ENCODE results near the gene PSG7. TPM values are rescaled to one million over a fixed set of nuclear protein-coding genes. Genes with fewer than 3 reads are reported as not detected.
"Not testable (repeated sequence)": the region's sequence is repeated elsewhere in the genome, so short reads cannot be mapped to it uniquely, and the experiment has no call there.

Gene PSG7
- total RNA-seq, 1 experiment from 2014 or later = not detected

GRCh38 chr19:42916931-42917330 is 20.1 kb downstream of the PSG7 start:
- not testable (repeated sequence) for DNase-seq (ENCODE audit: low spot score)

- DNase-seq (ENCODE audit: low spot score) = not testable (repeated sequence)
Observed at GRCh38 chr19:42913516-42913915, 23.5 kb downstream of the PSG7 start.

- DNase-seq (ENCODE audit: low spot score) = not testable (repeated sequence)
Observed at GRCh38 chr19:42912941-42913340, 24.1 kb downstream of the PSG7 start.

GRCh38 chr19:42911731-42912130 is 25.3 kb downstream of the PSG7 start:
- not testable (repeated sequence) for DNase-seq (ENCODE audit: low spot score)

DNA sequence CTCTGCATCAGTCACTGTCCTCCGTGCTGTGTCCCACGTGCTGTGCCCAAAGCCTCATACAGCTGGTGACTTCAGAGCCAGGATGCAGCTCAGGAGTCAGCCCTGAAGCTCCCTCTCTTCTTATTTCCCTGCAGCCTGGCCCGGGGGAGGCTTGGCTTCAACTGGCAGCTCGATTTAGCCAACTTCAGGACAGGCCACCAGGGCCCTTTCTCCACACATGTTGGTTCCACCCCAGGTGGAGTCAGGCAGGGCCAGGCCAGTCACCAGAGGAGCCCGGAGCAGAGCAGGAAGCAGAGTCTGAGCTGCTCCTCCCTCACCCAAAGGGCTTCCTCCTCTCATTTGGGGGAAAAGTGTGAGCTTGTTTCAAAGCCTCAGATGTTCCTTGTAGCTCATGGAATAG is 30.8 kb downstream of the PSG7 start:
- DNase-seq (ENCODE audit: low spot score) = not testable (repeated sequence)

DNA sequence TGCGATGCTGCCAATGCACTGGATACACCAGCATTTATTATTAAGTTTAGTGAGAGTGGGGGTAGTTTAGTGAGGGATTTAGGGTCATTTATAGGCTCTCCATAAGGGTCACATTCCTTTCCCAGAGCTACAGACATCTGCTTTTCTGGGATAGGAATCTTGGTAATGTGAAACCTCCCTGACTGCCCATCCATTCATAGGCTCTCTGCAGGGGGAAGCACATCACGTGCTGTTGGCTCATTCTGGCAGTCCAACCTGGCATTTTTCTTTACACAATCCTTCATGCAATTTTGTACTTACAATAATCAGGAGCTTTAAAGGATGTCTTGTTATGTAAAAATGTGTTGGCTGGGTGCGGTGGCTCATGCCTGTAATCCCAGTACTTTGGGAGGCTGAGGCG is 36.4 kb downstream of the PSG7 start:
- not testable (repeated sequence) for DNase-seq (ENCODE audit: low spot score)

- not testable (repeated sequence) for DNase-seq (ENCODE audit: low spot score)
Observed at GRCh38 chr19:42899674-42900073, 37.3 kb downstream of the PSG7 start.

DNA sequence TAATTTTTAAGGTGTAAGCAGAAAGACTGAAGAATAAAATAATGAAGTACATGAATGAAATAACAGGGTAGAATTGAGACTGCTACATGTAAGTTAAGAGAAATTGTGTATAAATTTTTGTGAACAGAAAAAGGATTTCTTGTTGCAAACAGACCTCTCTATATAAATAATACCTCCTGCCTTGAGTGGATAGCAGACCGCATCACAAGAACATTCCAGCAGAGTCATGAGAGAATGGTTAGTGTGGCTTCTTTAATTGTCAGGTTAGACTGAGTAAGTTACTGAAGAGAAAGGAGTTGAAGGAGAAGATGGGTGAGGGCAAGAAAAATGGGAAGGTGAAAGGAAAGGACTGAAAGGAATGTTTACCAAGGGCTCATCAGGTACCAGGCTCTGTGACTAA is 37.9 kb downstream of the PSG7 start:
- DNase-seq (ENCODE audit: low spot score) = not testable (repeated sequence)

DNA sequence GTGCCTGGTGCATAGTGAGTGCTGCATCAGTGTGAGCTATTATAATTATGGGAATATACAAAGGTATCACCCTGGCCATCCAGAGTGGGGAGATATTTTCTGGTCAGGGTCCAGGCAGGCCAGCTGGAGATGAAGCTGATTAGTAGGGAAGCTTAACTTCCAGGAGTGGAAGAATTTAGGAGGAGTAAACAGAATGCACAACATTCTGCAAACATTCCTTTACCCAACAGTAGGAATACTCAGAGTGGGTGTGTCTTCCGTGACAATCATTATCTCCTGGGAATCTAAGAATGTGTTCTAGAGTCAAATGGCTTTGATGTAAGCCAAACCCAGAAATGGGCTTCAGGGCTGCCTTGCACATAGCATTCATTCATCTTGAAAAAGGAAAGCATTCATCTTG is 38.4 kb downstream of the PSG7 start:
- DNase-seq (ENCODE audit: low spot score) = not testable (repeated sequence)

- not testable (repeated sequence) for DNase-seq (ENCODE audit: low spot score)
Observed at GRCh38 chr19:42897729-42898128, 39.3 kb downstream of the PSG7 start.

GRCh38 chr19:42890446-42890845 is 46.6 kb downstream of the PSG7 start:
- DNase-seq (ENCODE audit: low spot score) = not testable (repeated sequence)

- DNase-seq (ENCODE audit: low spot score) = not testable (repeated sequence)
Observed at GRCh38 chr19:42887876-42888445, 49.0 kb downstream of the PSG7 start.

DNA sequence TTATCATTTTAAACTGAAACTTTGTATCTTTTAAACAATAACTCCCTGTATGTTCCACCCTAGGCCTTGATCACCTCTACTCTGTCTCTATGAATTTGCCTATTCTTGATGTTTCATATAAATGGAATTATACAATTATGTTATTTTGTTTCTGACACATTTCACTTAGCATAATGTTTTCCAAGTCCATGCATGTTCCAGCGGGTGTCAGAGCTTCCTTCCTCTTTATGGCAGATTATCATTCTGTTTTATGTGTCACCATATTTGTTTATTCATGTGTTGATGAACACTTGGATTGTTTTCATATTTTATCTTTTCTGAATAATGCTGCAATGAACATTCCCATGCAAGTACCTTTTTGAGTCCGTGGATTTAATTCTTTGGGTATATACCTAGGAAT is 54.3 kb downstream of the PSG7 start:
- DNase-seq (ENCODE audit: low spot score) = not testable (repeated sequence)

- DNase-seq (ENCODE audit: low spot score) = not testable (repeated sequence)
Observed at GRCh38 chr19:42882010-42882409, 55.0 kb downstream of the PSG7 start.

- DNase-seq (ENCODE audit: low spot score) = peak; percentile 39
Observed at GRCh38 chr19:42881279-42881678, 55.7 kb downstream of the PSG7 start.

DNA sequence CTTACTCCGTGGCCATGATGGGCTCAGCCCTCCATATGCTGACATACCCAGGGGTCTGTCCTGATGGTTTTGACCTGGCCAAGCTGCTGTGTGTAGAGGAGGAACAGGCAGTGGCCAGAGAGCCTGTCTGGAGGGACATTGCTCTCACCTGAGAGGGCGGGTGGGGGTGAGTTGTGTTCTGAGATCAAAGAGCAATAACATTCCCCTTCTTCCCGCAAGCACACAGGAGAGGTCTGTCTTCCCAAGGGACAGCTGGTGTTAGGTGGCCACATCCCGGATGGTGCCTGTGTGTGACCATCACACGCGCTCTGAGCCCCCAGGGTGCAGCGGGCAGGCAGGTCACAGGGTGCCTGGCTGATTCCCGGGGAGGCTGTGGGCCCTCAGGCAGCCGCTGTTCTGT is 56.4 kb downstream of the PSG7 start:
- DNase-seq (ENCODE audit: low spot score) = not testable (repeated sequence)

DNA sequence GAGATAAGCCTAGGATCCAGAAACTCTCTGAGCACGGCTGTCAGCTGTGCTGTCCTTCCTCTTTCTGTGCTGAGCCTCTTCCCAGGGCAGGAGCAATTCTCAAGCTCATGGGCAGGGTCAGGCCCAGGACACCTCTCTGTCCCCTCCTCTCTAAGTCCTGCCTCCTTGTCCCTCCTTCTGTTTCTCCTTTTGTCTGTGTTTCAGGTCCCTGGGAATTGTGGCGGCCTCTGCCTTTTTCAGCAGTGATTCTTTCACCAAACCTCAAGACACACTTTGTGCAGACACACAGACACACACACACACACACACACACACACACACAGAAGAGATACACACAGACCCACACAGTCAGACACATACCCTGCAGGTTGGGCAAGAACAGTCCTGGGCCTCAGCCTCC is 57.4 kb downstream of the PSG7 start, which contains the start of gene PSG1:
Gene PSG1 (minus strand): TSS at position 101 of the 400 bp plus-strand sequence. CDS start 132 bp downstream, outside the sequence.
- DNase-seq (ENCODE audit: low spot score) = no peak

DNA sequence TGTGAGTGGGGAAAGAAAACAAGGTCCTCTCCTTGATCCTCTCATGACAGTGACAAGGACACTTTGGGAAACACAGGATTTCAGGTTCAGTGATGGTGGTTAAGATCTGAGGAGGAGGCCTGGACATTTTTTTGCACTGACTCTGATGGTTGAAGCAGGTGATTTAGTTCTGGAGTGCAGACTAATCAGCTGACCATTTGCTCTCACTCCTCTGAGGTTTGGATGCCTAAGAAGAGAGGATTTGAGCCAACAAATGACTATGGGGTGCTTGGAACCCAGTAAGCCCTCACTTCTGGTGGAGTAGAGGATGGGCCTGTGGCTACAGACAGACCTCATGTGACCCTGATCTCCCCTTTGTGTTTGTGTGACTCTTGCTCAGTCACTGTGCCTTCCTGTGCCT is 60.4 kb downstream of the PSG7 start:
- not testable (repeated sequence) for DNase-seq (ENCODE audit: low spot score)

DNA sequence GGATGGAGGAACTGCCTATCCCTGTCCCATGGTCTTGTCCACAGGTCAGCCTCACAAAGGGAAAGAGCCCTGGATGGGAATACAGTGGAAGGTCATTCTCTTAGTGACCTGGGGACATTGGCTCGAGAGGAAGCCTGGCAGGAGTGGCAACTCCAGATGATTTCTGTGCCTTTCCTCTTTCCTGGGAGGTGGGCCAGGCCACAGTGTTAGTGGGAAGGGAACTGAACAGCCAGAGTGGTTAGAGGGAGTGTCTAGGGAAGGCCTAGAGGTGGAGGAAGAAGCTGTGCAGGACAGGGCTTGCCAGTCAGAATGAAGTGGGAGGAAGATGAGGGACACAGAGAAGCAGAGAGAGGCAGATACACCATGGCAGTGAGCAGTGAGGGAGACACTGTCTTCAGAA is 61.1 kb downstream of the PSG7 start:
- not testable (repeated sequence) for DNase-seq (ENCODE audit: low spot score)

- DNase-seq (ENCODE audit: low spot score) = not testable (repeated sequence)
Observed at GRCh38 chr19:42874901-42875813, 61.9 kb downstream of the PSG7 start.

DNA sequence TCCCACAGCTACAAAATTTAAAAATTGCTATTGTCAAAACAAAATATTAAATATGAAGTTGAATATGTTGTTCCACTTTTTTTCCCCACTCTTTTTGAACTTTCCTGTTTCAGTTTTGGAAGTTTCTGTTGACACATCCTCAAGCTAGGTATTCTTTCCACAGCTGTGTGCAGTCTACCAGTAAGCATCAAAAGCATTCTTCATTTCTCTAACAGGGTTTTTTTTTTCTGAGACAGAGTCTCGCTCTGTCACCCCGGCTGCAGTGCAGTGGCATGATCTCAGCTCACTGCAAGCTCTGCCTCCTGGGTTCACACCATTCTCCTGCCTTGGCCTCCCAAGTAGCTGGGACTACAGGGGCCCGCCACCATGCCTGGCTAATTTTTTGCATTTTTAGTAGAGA is 62.9 kb downstream of the PSG7 start:
- not testable (repeated sequence) for DNase-seq (ENCODE audit: low spot score)

Measured in HT-29 (cell line).